Ramos (cell line): ENCODE measurements around the gene AP4S1.
"Not testable (repeated sequence)": the region's sequence is repeated elsewhere in the genome, so short reads cannot be mapped to it uniquely, and the experiment has no call there.

ENCODE experiments used
- in situ Hi-C: fragments of 300-500 bp; cut with MboI; formaldehyde crosslinking; loops from one replicate; pipeline ENCODE4 v1.14.3; 2022; ENCODE audit warnings: low sequenced_read_pairs; ENCODE audit not compliant: unreplicated experiment

The AP4S1 gene

DNA sequence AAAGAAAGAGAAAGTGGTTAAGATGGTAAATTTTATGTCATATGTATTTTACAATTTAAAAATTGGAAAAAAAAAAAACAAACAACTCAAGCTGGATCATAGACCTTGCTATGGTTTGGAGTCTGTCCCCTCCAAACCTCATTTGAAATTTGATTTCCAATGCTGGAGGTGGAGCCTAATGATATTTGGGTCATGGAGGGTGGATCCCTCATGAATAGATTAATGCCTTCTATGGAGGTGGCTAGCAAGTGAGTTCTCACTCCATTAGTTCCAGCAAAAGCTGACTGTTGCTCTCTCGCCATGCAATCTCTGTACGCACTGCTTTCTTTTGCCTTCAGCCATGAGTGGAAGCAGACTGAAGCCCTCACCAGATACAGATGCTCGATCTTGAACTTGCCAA, 22.2 kb upstream of the AP4S1 start:
- in situ Hi-C loops = no loop called here

DNA sequence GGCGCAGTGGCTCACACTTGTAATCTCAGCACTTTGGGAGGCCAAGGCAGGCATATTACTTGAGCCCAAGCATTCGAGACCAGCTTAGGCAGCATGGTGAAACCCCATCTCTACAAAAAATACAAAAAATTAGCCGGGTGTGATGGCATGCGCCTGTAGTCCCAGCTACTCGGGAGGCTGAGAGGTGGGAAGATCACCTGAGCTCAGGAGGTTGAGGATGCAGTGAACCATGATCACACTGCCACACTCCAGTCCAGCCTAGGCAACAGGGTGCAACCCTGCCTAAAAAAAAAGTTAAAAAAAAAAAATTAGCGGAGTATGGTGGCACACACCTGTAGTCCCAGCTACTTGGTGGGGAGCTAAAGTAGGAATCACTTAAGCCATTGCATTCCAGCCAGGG, 21.4 kb upstream of the AP4S1 start:
- in situ Hi-C loops = not testable (repeated sequence)

DNA sequence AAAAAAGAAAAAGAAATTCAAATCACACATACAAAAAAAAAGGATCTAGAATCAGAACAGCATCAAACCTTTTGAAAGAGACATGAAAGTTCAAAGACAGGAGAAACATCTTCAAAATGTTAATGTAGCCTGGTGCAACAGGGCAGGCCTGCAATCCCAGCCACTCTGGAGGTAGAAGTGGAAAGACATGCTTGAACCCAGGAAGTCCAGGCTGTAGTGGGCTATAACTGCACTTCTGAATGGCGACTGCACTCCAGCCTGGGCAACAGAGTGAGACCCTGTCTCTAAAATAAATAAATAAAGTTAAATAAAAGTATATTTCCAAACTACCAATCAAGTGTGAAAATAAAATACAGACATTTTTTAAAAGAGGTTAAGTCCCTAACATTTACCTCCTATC, 18.7 kb upstream of the AP4S1 start:
- in situ Hi-C loops = no loop called here

DNA sequence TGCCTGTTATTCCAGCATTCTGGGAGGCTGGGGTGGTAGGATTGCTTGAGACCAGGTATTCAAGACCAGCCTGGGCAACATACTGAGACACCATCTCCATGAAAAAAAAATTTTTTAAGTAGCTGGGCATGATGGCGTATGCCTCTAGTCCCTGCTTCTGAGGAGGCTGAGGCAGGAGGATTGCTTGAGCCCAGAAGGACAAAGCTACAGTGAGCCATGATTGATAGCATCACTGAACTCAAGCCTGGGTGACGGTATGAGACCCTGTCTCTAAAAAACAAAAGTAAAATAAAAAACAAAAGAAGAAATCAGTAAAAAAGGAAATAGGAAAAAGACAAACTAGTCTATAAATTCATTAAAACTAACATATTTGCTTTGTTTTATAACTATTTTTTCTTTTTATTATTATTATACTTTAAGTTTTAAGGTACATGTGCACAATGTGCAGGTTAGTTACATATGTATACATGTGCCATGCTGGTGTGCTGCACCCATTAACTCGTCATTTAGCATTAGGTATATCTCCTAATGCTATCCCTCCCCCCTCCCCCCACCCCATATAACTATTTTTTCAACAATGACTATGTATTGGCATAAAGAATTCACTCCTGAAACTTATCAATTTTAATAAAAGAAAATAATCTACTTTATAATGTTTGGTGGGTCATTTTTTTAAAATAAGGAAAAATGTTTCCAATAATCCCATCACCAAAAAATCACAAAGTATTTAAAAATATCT, 15.4 kb upstream of the AP4S1 start:
- in situ Hi-C loops = no loop called here

DNA sequence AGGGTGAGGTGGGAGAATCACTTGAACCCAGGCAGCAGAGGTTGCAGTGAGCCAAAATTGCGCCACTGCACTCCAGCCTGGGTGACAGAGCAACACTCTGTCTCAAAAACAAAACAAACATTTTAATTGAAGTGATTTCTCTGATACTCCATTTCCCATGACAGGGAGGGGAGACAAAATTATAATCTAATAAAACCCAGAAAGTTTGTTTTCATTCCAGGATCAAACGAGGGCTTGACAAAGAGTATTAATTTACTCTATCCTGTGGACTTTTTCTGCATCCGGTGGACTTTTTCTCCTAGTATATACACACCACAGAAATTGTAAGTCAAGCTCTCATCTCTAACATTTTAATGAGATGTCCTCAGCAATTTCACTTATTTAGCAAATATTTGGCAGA, 14.5 kb upstream of the AP4S1 start:
- in situ Hi-C loops = no loop called here

DNA sequence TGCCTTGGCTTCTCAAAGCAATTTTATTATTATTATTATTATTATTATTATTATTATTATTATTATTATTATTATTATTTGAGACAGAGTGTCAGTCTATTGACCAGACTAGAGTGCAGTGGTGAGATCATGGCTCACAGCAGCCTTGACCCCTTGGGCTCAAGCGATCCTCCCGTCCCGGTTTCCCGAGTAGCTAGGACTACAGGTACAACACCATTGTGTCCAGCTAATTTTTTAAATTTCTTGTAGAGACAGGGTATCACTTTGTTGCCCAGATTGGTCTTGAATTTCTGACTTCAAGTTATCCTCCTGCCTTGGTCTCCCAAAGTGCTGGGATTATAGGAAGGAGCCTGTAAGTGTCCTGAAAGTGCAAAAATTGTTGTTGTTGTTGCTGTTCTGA, 11.6 kb upstream of the AP4S1 start:
- in situ Hi-C loops = no loop called here

DNA sequence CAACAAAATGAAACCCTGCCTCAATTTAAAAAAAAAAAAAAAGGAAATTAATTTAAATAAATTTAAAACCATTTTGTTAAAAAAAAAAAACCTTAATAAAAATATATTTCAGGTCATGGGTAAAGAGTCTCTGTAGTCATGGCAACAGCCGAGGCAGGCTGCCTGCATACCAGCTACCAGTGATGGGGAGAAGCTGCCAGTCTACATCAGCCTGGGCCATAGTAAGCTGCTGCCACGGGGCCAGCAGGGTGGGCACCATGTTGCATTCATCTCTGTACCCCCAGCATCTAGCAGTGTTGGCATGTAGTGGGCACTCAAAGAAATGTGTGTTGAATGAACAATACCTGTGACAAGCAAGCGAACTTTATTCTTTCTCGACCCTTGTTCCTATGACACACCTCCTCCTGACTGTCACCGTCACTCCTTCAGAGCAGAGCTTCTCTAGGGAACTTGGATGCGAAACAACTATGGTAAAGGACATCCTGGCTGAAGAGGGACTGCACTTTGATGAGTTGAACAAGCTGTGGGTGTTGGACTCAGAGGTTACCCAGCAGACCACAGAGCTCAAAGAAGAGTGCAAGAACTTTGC, 7.3 kb upstream of the AP4S1 start:
- in situ Hi-C loops = no loop called here

DNA sequence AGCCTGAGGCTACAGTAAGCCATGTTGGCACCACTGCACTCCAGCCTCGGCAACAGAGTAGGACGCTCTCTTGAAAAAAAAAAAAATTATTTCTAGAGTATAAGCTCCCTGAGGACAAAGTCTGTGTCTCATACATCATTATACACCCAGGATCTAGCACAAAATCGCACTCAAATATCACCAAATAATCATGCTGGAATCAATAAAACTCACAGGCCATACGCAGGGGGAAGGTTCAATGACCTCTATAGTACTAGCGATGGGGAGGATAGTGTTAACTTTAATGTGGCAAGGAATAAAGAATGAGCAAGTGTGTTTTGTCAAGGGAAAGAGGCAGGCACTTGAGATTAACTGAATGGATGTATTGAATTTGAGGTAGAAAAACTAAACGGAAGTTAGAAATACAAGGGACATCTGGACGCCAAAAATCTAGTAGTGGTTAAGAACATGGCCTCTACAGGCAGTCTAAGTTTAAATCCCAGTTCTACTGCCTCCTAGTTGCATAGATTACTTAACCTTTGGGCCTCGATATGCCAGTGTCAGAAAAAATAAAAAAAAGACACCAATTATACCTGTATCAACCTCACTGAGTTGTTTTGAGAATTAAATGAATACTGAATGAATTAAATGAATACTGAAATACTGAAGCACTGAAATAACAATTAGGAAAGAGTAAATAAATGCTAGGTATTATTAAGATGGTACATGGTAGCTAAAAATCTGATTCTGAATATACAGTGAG, 4.4 kb upstream of the AP4S1 start:
- in situ Hi-C loops = no loop called here

DNA sequence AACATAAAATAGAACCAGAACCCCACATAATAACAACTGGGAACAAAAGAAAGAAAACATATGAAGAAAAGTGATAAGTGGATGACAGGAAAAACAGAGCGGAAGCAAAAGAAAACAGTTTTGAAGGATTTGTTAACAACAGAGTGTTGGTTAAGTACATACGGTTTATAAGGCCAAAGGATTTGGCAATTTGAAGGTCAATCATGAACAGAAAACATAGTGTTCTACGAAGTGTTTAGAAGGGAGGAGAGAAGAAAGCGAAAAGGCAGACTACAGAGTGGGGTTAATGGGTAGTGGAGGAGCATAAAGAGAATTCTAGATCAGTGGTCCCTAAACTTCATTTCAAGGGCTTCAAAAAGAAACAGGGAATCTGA, 3.9 kb upstream of the AP4S1 start:
- in situ Hi-C loops = no loop called here

DNA sequence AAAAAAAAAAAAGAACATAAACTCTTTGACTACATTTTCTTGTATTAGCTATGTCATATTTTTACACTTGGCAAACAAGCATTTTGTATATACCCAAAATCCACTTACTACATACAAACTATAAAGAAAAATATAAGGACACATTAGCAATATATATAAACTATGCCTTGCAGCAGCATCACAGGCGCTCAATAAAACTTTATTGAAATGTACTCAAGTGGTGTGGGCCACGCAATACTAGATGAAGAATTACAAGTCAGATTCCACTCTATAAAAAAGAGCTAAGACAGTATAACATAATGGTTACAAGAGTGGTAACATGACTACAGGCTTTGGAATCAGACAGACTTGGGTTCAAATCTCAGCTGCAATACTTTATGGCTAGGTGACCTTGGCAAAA, 3.1 kb upstream of the AP4S1 start:
- in situ Hi-C loops = no loop called here

DNA sequence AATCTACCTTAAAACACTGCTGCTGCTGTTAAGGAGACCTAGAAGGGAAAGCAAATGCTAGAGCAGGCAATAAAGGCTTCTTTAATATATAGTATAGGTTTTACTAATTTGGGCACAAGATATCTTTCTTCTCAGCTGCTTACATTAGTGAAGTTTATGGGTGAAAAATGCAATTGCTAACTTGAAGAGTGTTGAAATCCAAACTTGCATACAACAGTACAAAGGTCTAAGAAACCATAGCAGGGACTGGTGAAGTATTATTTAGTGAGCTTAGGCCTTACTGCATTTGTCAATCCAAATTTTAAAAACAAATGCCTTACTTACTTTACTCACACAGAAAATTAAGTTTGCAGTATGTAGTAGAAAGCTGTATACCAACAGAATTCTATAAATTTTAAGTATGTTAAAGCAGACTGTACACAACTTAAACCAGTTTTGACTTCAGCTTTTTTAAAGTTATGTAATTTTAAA, 1.4 kb upstream of the AP4S1 start:
- in situ Hi-C loops = no loop called here

DNA sequence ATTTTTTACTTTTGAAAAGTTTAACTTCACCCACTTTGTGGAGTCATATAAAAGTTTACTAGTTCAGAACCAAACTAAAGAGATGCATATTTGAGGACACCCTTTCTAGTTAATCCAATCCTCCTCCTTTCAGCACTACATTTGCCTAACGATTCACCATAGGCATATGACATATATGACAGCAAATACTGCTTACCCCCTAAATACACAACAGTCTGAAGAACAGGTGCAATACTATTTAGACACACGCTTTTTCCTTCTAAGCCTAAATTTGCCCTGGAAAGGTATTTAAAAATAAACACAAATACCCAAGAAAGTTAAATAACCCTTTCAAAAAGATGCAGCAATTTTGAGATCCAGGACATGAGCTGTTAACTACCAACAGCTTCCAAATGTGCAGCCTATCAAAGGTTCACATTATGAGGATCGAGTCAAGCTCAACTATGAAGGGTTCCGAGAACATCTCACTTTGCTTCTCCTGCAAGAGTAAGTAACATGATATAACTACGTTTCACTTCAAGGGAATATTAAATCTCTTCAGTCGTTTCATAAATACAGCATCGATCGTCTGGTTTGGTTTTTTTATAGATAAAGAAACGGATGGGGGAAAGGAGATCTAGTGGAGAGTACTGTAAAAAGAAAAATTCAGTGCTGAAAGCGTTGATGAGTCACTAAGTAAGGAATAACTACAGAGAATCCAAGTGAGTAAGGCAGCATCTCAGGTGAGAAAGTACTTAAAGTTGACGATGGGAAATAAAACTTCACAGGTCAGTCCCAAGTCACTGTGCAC, 677 bp upstream of the AP4S1 start:
- in situ Hi-C loops = no loop called here

DNA sequence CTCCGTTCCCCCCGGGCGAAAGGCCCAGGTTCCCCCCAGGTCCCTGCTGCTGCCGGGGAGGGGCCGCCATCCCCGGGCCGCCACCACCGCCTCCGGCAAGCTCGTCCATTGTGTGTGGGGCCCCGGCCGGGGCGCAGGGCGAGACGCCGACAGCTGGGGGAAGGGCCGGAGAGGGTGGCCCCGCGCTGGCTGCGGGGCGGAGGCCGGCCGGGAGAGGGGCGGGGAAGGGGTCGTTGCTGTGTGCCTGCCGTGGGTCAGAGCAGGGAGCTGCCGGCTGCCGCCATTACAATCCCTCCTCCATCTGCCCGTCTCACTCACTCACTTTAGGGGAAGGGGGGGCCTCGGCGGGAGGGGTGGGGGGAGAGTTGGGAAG, 614 bp downstream of the AP4S1 start, which contains the start of gene STRN3:
TSS of gene STRN3 (minus strand) at position 303 of the 373 bp plus-strand sequence. CDS start at position 109, 194 bp downstream.
- in situ Hi-C loops = no loop called here

DNA sequence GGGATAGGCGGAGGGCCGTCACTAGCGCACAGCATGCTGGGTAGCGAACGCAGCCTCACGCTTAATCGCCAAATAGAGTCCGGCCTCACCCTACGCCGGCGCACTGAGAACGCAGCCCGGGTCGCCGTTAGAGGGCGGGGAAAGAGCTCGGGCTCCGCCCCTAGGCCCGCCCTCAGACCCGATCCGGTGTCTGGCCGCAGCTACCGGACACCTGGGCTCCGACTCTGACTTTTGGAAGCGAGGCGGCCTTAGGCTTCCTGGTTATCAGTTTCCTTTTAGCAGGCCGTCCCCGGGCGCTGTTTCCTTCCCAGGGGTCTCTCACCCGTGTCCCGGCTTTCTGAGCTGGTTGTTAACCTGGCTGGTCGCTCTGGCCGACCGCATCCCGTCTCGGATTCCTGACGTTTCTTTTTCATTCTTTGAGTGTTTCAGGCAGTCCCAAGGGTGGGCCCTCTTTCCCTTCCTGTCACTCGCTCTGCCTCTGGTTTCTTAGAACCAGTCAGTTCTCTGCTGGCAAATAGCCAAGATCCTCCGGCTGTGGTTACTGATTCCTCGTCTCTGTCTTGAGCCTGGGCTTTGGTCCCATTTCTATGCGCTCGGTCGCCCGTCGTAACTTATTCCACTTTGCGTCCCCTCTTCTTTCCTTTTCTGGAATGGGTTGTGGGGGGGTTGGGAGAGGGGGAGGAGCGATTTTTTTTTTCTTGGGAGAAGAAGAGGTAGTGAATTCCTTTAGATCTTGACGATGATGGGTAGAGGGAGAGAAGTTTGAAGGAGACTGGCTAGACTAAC, 1.2 kb downstream of the AP4S1 start:
- in situ Hi-C loops = no loop called here

DNA sequence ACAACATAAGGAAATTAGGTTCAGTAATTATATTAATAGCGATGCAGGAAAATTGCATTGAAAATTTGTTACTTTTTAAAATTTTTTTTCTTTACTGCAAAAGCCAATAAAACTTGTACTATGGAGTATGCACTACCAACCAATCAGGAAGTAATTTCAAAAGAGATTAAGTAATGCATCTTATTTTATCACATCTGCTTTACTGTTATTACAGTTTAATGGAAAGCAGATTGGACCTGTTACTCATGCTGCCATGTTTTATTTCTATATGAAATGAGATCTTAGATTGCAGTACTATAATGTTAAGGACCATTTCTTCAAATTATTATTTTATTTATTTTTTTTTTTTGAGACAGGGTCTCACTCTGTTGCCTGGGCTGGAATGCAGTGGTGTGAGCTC, 2.4 kb downstream of the AP4S1 start:
- in situ Hi-C loops = no loop called here

DNA sequence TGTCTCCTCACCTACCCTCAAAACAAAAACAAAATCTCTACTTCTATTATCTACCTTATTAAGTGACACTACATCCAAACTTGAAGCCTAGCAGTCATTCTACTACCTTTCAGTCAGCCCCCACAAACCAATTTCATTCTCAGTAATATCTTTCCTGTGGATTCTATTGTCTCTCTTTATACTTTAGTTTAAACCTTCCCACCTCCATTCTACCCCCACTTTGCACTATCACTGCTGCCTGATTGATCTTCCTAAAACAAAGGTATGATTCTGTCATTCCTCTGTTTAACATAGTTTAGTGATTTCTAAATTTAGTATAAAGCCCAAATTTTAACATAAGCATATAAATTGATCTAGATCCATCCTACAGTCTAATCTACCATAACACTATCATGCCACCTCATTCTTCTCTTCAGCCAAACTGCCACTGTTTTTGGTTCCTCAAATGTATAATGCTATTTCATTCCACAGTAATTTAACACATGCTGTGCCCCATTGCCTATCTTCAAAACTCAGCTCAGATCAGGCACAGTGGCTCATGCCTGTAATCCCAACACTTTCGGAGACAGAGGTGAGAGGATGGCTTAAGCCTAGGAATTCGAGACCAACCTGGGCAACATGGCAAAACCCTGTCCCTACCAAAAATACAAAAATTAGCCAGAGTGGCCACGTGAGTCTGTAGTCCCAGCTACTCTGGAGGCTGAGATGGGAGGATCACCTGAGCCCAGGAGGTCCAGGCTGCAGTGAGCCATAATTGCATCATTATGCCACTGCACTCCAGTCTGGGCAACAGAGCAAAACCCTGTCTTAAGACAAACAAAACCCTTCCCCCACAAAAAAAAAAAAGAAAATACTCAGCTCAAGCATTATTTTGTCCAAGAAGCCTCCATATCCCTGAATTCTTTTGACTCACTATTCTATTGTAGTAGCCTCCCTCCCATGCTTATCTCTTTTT, 3.8 kb downstream of the AP4S1 start:
- in situ Hi-C loops = no loop called here

DNA sequence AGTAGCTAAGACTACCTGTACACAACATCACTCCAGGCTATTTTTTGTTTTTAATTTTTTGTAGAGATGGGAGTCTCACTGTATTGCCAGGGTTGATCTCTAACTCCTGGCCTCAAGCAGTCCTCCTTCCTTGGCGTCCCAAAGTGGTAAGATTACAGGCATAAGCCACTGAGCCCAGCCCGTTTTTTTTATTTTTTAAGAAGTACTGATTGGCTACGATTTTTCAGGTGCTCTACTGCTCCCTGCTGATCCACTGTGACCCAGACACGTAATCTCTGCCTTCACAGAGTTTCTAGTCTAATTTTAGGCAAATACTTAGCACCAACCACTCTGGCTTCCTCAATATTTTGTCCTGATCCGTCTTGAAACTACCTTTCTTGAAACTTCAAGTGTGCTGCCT, 5.0 kb downstream of the AP4S1 start:
- in situ Hi-C loops = no loop called here

DNA sequence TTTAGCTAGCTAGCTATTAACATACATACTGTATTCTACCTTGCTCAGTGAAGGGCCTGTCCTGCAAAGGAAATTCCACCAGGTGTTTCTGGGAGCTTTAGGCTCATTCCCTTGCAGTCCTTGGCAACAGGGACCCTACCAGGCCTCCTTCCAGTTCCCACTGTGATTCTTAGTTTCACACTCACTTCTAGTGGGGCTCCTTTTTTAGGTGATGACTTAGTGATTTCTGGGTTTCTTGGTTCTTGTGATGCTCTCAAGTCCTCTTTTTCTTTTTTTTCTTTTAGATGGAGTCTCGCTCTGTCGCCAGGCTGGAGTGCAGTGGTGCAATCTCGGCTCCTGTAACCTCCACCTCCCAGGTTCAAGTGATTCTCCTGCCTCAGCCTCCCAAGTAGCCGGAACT, 11.1 kb downstream of the AP4S1 start:
- in situ Hi-C loops = no loop called here

DNA sequence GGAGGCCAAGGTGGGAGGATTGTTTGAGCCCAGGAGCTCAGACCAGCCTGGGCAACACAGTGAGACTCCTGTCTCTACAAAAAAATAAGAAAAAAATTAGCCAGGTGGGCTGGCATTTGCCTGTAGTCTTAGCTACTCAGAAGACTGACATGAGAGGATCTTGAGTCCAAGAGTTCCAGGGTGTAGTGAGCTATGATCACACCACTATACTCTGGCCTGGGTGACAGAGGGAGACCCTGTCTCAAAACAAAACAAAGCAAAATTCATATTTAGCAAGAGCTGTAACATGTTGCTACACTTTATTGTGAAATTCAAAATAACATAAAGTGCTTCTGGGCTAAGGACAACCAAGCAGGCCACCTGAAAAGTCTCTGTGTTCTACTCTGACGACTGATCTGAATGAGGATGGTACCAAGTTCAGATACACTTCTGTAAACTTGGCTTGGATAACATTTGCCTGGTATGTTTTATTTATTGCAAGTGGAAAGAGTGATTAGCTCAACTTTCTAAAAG, 12.3 kb downstream of the AP4S1 start:
- in situ Hi-C loops = no loop called here
